ENCODE data around the gene PPFIA1.

GRCh38 chr11:70411713-70412452 lies 141.4 kb downstream of the PPFIA1 start:
- no peak for TF ChIP-seq POLR2A (IDR thresholded peaks at IDR 0.05)
- no peak for TF ChIP-seq CTCF (IDR thresholded peaks at IDR 0.05)

All from esophagus squamous epithelium (tissue), 4 donors.